SK-N-SH treated with all-trans-retinoic acid at 6 μM for 48 hours (cell line): ENCODE measurements around the gene FRAS1.
"Not testable (repeated sequence)": the region's sequence is repeated elsewhere in the genome, so short reads cannot be mapped to it uniquely, and the experiment has no call there.

Experiments
- ATAC-seq: fragments of 200-7000 bp; cut with Tn5 transposase; 3 replicates; pipeline ENCODE4 v1.9.1; 2020; ENCODE audit warnings: mild to moderate bottlenecking, moderate library complexity
- CSDC2 ChIP-seq: fragments of 250-450 bp; sonication (Bioruptor Pico); IDR thresholded peaks from 2 replicates; pipeline ENCODE4 v1.5.0; 2020; ENCODE audit warnings: mild to moderate bottlenecking, moderate library complexity
- ISL1 ChIP-seq: fragments of 250-450 bp; sonication (Bioruptor Pico); IDR thresholded peaks from 2 replicates; pipeline ENCODE4 v2.1.2; 2022; ENCODE audit warnings: mild to moderate bottlenecking, moderate library complexity
- OSR1 ChIP-seq: fragments of 250-450 bp; sonication (Bioruptor Pico); IDR thresholded peaks from 2 replicates; pipeline ENCODE4 v1.8.0; 2022; ENCODE audit warnings: moderate library complexity, mild to moderate bottlenecking, inconsistent platforms
- PATZ1 ChIP-seq: fragments of 250-450 bp; sonication (Bioruptor Pico); IDR thresholded peaks from 2 replicates; pipeline ENCODE4 v1.8.0; 2020; ENCODE audit warnings: mild to moderate bottlenecking, moderate library complexity, borderline replicate concordance
- POU6F1 ChIP-seq: fragments of 250-450 bp; sonication (Bioruptor Pico); IDR thresholded peaks from 2 replicates; pipeline ENCODE4 v1.8.0; 2021; ENCODE audit warnings: low read depth, mild to moderate bottlenecking, moderate library complexity, borderline replicate concordance
- PPARA ChIP-seq: fragments of 250-450 bp; sonication (Bioruptor Pico); IDR thresholded peaks from 2 replicates; pipeline ENCODE4 v1.5.0; 2020; ENCODE audit warnings: mild to moderate bottlenecking, borderline replicate concordance
- RARB ChIP-seq: fragments of 250-450 bp; sonication (Bioruptor Pico); IDR thresholded peaks from 2 replicates; pipeline ENCODE4 v1.8.0; 2021; ENCODE audit warnings: mild to moderate bottlenecking, moderate library complexity
- TOX ChIP-seq: fragments of 250-450 bp; sonication (Bioruptor Pico); IDR thresholded peaks from 2 replicates; pipeline ENCODE4 v1.8.0; 2021; ENCODE audit warnings: mild to moderate bottlenecking, moderate library complexity, borderline replicate concordance
- TSHZ2 ChIP-seq: fragments of 250-450 bp; sonication (Bioruptor Pico); IDR thresholded peaks from 2 replicates; pipeline ENCODE4 v1.5.0; 2020; ENCODE audit warnings: mild to moderate bottlenecking, moderate library complexity
- ZFP3 ChIP-seq: fragments of 250-450 bp; sonication (Bioruptor Pico); IDR thresholded peaks from 2 replicates; pipeline ENCODE4 v1.5.0; 2020; ENCODE audit warnings: mild to moderate bottlenecking, moderate library complexity
- ZNF70 ChIP-seq: fragments of 450-650 bp; formaldehyde crosslinking; IDR thresholded peaks from 2 replicates; pipeline ENCODE4 v1.5.0; 2020; ENCODE audit warnings: mild to moderate bottlenecking, moderate library complexity
- ZNF8 ChIP-seq: fragments of 450-650 bp; formaldehyde crosslinking; IDR thresholded peaks from 2 replicates; pipeline ENCODE4 v1.5.0; 2020; ENCODE audit warnings: mild to moderate bottlenecking, moderate library complexity

The FRAS1 gene

GRCh38 chr4:78542373-78542772, 485.2 kb downstream of the FRAS1 start:
- no peak for TF ChIP-seq ZNF70
- no peak for ATAC-seq

- ATAC-seq = peak; percentile 52
- no peak for TF ChIP-seq CSDC2 (CRISPR knock-in tag)
- no peak for TF ChIP-seq TOX (CRISPR knock-in tag)
- no peak for TF ChIP-seq ISL1
- no peak for TF ChIP-seq OSR1 (CRISPR knock-in tag)
- no peak for TF ChIP-seq PPARA (CRISPR knock-in tag)
- TF ChIP-seq PATZ1 (CRISPR knock-in tag) = no peak
Measured at GRCh38 chr4:78543424-78544125, 486.5 kb downstream of the FRAS1 start.

- TF ChIP-seq ZFP3 (CRISPR knock-in tag) (no peak), RARB (no peak), TSHZ2 (CRISPR knock-in tag) (no peak), CSDC2 (CRISPR knock-in tag) (no peak), POU6F1 (CRISPR knock-in tag) (no peak), PATZ1 (CRISPR knock-in tag) (no peak), ZNF8 (CRISPR knock-in tag) (no peak)
- peak; percentile 41 for ATAC-seq
Measured at GRCh38 chr4:78544678-78545077, 487.6 kb downstream of the FRAS1 start.

GRCh38 chr4:78545275-78546246, 488.4 kb downstream of the FRAS1 start:
- no peak for TF ChIP-seq TOX (CRISPR knock-in tag)
- TF ChIP-seq RARB = no peak
- TF ChIP-seq OSR1 (CRISPR knock-in tag) = no peak
- TF ChIP-seq ISL1 = 0 out of 2 replicates have a peak, but pooled peaks have one; percentile 44
- peak; percentile 71 for ATAC-seq

GRCh38 chr4:78547899-78548298, 490.8 kb downstream of the FRAS1 start:
- ATAC-seq = not testable (repeated sequence)

GRCh38 chr4:78548889-78549288, 491.8 kb downstream of the FRAS1 start:
- not testable (repeated sequence) for ATAC-seq
